OCI-LY1 (cell line): ENCODE measurements around the gene MT3.

Source experiments
- H2AFZ ChIP-seq: fragments of 200-600 bp; sonication (generic), shearing (Covaris generic); 2 replicates; pipeline ENCODE4 v1.6.0; 2014; ENCODE audit warnings: antibody characterized with exemption, mild to moderate bottlenecking, low read length
- H3F3A ChIP-seq: fragments of 200-600 bp; sonication (generic), shearing (Covaris generic); 2 replicates; pipeline ENCODE4 v1.6.0; 2014; ENCODE audit warnings: mild to moderate bottlenecking, antibody characterized with exemption, low read length, moderate library complexity; ENCODE audit not compliant: insufficient read depth
- H3K27ac ChIP-seq: fragments of 200-600 bp; sonication (generic); 2 replicates; pipeline ENCODE4 v1.5.1; 2014; ENCODE audit warnings: low read length, mixed run types, mild to moderate bottlenecking, low read depth; ENCODE audit not compliant: poor library complexity, severe bottlenecking
- H3K27me3 ChIP-seq: fragments of 200-600 bp; sonication (generic); 2 replicates; pipeline ENCODE4 v1.6.0; 2014; ENCODE audit warnings: antibody characterized with exemption, mild to moderate bottlenecking, low read length, moderate library complexity; ENCODE audit not compliant: insufficient read depth
- H3K36me3 ChIP-seq: fragments of 200-600 bp; sonication (generic); 2 replicates; pipeline ENCODE4 v1.6.1; 2014; ENCODE audit warnings: mild to moderate bottlenecking, antibody characterized with exemption, low read length, moderate library complexity, mixed read lengths; ENCODE audit not compliant: insufficient read depth
- H3K4me1 ChIP-seq: fragments of 200-600 bp; sonication (generic); 2 replicates; pipeline ENCODE4 v1.5.1; 2014; ENCODE audit warnings: mild to moderate bottlenecking, low read length, moderate library complexity; ENCODE audit not compliant: insufficient read depth, severe bottlenecking
- H3K4me2 ChIP-seq: fragments of 200-600 bp; sonication (generic), shearing (Covaris generic); 2 replicates; pipeline ENCODE4 v1.6.1; 2014; ENCODE audit warnings: low read length
- H3K4me3 ChIP-seq: fragments of 200-600 bp; sonication (generic); 2 replicates; pipeline ENCODE4 v1.5.1; 2014; ENCODE audit warnings: low read length, low read depth, mild to moderate bottlenecking, mixed read lengths; ENCODE audit not compliant: poor library complexity, severe bottlenecking
- H3K79me2 ChIP-seq: fragments of 200-600 bp; shearing (Covaris generic); 2 replicates; pipeline ENCODE4 v1.6.1; 2016; ENCODE audit warnings: mixed run types, low read length, mixed read lengths; ENCODE audit not compliant: insufficient read depth
- H3K9ac ChIP-seq: fragments of 200-600 bp; sonication (generic), shearing (Covaris generic); 2 replicates; pipeline ENCODE4 v1.6.1; 2014; ENCODE audit warnings: mild to moderate bottlenecking, low read length, mixed read lengths
- H3K9me2 ChIP-seq: fragments of 200-600 bp; sonication (generic), shearing (Covaris generic); 2 replicates; pipeline ENCODE4 v1.6.1; 2014; ENCODE audit warnings: low read depth, mild to moderate bottlenecking, low read length, mixed read lengths
- H3K9me3 ChIP-seq: fragments of 200-600 bp; shearing (Covaris generic); 2 replicates; pipeline ENCODE4 v1.6.1; 2014; ENCODE audit warnings: low read length, mixed read lengths
- H4K20me1 ChIP-seq: fragments of 200-600 bp; sonication (generic), shearing (Covaris generic); 2 replicates; pipeline ENCODE4 v1.6.0; 2016; ENCODE audit warnings: mild to moderate bottlenecking, low read length; ENCODE audit not compliant: insufficient read depth
- EZH2 ChIP-seq: fragments of 200-600 bp; sonication (generic), shearing (Covaris generic); IDR thresholded peaks from 2 replicates; pipeline ENCODE4 v1.8.0; 2017; ENCODE audit warnings: borderline replicate concordance, mixed run types, mild to moderate bottlenecking, antibody characterized with exemption, low read length, moderate library complexity, mixed read lengths
- TF ChIP-seq, protein P1 (sequence below): fragments of 200-600 bp; sonication (generic), shearing (Covaris generic); IDR thresholded peaks from 2 replicates; pipeline ENCODE4 v1.5.1; 2017; ENCODE audit warnings: mild to moderate bottlenecking, antibody characterized with exemption, low read length, moderate library complexity, mixed read lengths

The MT3 gene

DNA sequence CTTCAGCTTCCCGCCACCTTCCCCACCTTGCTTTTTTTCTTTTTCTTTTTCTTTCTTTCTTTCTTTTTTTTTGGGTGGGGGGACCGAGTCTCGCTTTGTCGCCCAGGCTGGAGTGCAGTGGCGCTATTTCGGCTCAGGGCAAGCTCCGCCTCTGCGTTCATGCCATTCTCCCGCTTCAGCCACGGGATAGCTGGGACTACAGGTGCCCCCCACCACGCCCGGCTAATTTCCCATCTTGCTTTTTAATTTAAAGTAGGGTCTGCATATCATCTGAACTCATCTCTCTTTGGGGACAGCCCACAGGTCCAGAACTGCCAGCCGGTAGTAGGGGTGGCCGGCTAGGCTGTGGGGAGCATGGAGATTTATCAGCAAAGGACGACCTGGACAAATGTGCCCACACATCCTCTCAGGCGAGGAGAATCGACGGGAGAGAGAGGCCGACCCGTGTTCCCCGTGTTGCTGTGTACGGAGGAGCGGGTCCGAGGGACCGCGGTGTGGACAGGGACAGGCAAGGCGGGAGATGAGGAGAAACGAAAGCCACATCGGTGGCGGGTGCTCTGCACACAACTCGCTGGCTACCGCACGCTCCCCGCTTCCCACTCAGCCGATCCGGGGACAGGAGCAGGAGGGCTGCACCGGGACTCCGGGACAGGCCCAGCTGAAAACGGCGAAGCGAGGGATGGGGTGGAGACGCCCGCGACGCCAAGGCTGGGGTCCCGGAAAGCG lies 45.5 kb downstream of the MT3 start:
- Histone ChIP-seq H3K9ac (no peak overlapping the region), H2AFZ (no peak overlapping the region)

DNA sequence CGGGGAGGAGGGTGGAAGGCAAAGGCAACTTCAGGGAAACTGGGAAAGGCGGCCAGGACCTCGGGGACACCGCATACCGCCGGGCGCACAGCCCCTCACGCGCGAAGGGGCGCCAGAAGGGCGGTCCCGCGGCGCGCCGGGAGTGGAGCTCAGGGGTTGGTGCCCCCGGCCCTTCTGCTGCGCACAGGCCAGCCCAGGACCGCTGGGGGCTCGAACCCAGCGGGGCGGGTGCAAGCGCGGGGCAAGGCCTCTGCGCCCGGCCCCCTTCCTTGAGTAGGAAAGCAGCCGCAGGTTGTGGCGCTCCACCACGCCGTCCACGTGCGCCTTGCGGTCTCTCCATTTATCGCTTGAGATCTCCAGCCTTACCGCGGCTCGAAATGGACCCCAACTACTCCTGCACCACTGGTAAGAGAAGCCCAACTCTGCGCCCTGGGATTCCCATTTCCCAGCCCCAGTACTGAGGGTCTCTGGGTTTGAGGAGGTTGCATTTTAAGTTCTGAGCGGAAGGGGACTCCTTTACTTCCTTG lies 46.2 kb downstream of the MT3 start:
- no peak overlapping the region for H3K4me3 ChIP-seq
- H3K9me2 ChIP-seq = no peaks in the 10 kb centered on the region
- no peaks in the 10 kb centered on the region; the same call in 1 of the 2 replicates for H3K27me3 ChIP-seq
- H3F3A ChIP-seq = no peaks in the 10 kb centered on the region
- TF ChIP-seq EZH2 = no peak
- TF ChIP-seq, protein P1, sequence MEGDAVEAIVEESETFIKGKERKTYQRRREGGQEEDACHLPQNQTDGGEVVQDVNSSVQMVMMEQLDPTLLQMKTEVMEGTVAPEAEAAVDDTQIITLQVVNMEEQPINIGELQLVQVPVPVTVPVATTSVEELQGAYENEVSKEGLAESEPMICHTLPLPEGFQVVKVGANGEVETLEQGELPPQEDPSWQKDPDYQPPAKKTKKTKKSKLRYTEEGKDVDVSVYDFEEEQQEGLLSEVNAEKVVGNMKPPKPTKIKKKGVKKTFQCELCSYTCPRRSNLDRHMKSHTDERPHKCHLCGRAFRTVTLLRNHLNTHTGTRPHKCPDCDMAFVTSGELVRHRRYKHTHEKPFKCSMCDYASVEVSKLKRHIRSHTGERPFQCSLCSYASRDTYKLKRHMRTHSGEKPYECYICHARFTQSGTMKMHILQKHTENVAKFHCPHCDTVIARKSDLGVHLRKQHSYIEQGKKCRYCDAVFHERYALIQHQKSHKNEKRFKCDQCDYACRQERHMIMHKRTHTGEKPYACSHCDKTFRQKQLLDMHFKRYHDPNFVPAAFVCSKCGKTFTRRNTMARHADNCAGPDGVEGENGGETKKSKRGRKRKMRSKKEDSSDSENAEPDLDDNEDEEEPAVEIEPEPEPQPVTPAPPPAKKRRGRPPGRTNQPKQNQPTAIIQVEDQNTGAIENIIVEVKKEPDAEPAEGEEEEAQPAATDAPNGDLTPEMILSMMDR = no peak
- H2AFZ ChIP-seq = no peak overlapping the region
- no peak overlapping the region for H3K9ac ChIP-seq
- H3K4me2 ChIP-seq = no peak overlapping the region
- no peaks in the 10 kb centered on the region for H3K36me3 ChIP-seq
- H3K79me2 ChIP-seq = no peaks in the 10 kb centered on the region
- no peaks in the 10 kb centered on the region for H3K4me1 ChIP-seq
- H3K9me3 ChIP-seq = no peaks in the 10 kb centered on the region
- no peak overlapping the region for H3K27ac ChIP-seq
- H4K20me1 ChIP-seq = no peaks in the 10 kb centered on the region

More for the DNA sequence above, 45.5 kb downstream of the MT3 start:
- no peaks in the 10 kb centered on the region for H3K79me2 ChIP-seq
- no peaks in the 10 kb centered on the region for H3F3A ChIP-seq
- H3K27ac ChIP-seq = no peak overlapping the region
- H3K4me3 ChIP-seq = no peak overlapping the region
- no peaks in the 10 kb centered on the region for H3K4me1 ChIP-seq
- no peaks in the 10 kb centered on the region for H4K20me1 ChIP-seq
- H3K4me2 ChIP-seq = no peak overlapping the region
- H3K9me3 ChIP-seq = no peaks in the 10 kb centered on the region
- no peaks in the 10 kb centered on the region for H3K9me2 ChIP-seq
- H3K36me3 ChIP-seq = no peaks in the 10 kb centered on the region
- H3K27me3 ChIP-seq = no peaks in the 10 kb centered on the region; the same call in 1 of the 2 replicates
- TF ChIP-seq, protein P1 = no peak
- TF ChIP-seq EZH2 = no peak

DNA sequence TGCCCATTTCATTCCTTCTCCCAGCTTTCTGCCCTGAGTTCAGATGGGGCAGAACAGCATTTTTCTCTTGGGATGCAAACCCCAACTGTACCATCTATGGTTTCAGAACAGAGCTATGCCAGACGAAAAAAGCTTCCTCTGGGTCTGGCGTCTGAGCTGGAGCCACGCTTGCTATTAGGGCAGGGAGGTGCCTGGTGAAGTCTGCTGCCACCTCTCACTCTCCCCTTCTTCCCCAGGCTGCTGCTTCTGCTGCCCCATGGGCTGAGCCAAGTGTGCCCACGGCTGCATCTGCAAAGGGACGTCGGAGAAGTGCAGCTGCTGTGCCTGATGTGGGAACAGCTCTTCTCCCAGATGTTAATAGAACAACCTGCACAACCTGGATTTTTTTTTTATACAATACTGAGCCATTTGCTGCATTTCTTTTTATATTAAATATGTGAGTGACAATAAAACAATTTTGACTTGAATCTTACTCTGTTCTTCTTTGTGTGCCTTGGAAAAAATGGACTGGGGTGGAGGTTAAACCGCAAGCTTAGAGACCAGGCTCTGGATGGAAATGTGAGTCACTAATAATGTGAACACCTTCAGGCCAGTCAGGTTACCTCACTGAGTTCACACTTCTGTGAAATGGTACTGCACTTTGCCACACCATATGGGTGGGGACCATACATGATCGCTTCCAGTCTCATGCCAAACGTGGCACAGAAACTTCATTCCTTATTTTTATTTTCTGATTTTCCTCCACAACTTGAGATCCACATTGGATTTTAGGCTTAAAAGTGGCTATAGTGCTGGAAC lies 47.5 kb downstream of the MT3 start:
- Histone ChIP-seq H3K4me3 (no peak overlapping the region), H3K4me2 (no peak overlapping the region), H3K9me2 (no peaks in the 10 kb centered on the region), H3K79me2 (no peaks in the 10 kb centered on the region), H3K9ac (no peak overlapping the region), H3F3A (no peaks in the 10 kb centered on the region), H4K20me1 (no peaks in the 10 kb centered on the region), H3K36me3 (no peaks in the 10 kb centered on the region), H2AFZ (no peak overlapping the region), H3K27ac (no peak overlapping the region), H3K27me3 (no peaks in the 10 kb centered on the region; the same call in 1 of the 2 replicates), H3K4me1 (no peaks in the 10 kb centered on the region), H3K9me3 (no peaks in the 10 kb centered on the region)
- no peak for TF ChIP-seq EZH2
- TF ChIP-seq, protein P1 = no peak
